ENCODE results near the gene KAT2B. TPM values are rescaled to one million over a fixed set of nuclear protein-coding genes. Genes with fewer than 3 reads are reported as not detected.

Gene KAT2B
- total RNA-seq, 1 donor from 2014 or later, result 3.6 TPM

DNA sequence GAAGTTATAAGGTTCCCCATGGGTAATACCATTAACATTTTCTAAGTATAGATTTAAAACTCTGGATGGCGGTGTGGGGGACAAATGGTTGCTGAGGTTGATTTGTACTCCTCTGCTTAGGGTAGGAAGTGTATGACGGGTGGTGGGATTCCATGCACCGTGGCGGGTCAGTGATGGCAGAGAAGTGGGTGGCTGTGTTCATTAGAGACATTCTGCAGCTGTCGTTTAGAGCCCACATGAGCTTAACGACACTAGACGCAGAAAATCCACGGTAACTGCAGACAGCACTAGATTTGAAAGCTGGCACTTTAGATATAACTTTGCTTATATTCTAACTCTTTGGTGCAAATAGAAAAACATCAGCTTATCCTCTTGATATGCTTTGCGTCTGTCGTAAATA is 108.2 kb downstream of the KAT2B start:
- DNase-seq (ENCODE audit: low read depth), result no peak
- TF ChIP-seq CTCF (conservative IDR thresholded peaks at IDR 0.05; ENCODE audit: low read depth, low read length), result no peak

GRCh38 chr3:20154078-20154477 is 113.8 kb downstream of the KAT2B start:
- no peak overlapping the region for H3K4me3 ChIP-seq (ENCODE audit: low read depth, low read length)
- TF ChIP-seq CTCF (conservative IDR thresholded peaks at IDR 0.05; ENCODE audit: low read depth, low read length), result no peak
- no peak for DNase-seq (ENCODE audit: low read depth)

More for the DNA sequence above, 108.2 kb downstream of the KAT2B start:
- H3K4me3 ChIP-seq (ENCODE audit: low read depth, low read length), result no peak overlapping the region

- TF ChIP-seq CTCF (conservative IDR thresholded peaks at IDR 0.05; ENCODE audit: low read depth, low read length), result no peak
- no peak for DNase-seq (ENCODE audit: low read depth)
Measured at GRCh38 chr3:20154928-20155327, 114.7 kb downstream of the KAT2B start.

GRCh38 chr3:20160230-20160629 is 120.0 kb downstream of the KAT2B start:
- no peak overlapping the region for H3K4me3 ChIP-seq (ENCODE audit: low read depth, low read length)
- DNase-seq (ENCODE audit: low read depth), result no peak
- TF ChIP-seq CTCF (conservative IDR thresholded peaks at IDR 0.05; ENCODE audit: low read depth, low read length), result no peak

More at GRCh38 chr3:20154928-20155327, 114.7 kb downstream of the KAT2B start:
- H3K4me3 ChIP-seq (ENCODE audit: low read depth, low read length), result no peak overlapping the region

DNA sequence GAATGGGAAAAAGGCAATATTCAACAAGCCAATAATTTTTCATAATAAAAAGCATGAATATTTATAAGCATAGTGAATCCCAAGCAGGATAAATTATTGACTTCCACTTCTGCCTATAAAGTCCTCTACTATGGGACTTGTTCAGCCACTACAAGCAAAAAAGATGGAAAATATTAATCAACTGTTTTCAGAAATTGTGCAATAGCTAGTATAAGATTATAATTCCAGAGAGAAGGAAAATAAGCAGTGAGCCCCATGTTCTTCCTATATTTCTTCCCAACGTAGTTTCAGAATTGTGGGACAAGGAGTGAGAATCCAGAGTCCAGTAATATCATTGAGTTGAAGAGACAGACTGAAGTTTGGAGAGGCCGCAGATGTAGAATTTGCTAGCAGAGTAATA is 121.5 kb downstream of the KAT2B start:
- no peak overlapping the region for H3K4me3 ChIP-seq (ENCODE audit: low read depth, low read length)
- DNase-seq (ENCODE audit: low read depth), result no peak
- TF ChIP-seq CTCF (conservative IDR thresholded peaks at IDR 0.05; ENCODE audit: low read depth, low read length), result no peak

GRCh38 chr3:20173844-20174410 is 133.7 kb downstream of the KAT2B start:
- no peak for DNase-seq (ENCODE audit: low read depth)
- no peak overlapping the region for H3K4me3 ChIP-seq (ENCODE audit: low read depth, low read length)
- no peak for TF ChIP-seq CTCF (conservative IDR thresholded peaks at IDR 0.05; ENCODE audit: low read depth, low read length)

DNA sequence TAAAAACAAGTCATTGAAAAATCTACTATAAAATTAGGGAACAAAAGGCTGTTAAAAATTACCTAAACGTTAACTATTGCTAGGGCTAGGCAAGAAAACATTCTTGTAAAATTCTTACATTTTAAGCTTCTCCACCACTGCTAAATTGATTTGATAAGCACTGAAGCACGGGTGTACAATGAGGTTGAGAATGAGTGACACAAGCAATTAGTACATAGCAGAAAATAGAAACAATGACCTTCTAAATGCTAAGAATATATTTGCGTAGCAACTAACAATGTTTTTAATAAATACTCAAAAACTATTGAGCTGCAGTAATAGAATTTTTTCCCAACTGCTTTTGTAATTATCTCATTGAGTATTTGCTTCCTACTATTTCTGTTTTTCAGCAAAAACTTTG is 141.0 kb downstream of the KAT2B start:
- no peak for TF ChIP-seq CTCF (conservative IDR thresholded peaks at IDR 0.05; ENCODE audit: low read depth, low read length)
- DNase-seq (ENCODE audit: low read depth), result no peak
- H3K4me3 ChIP-seq (ENCODE audit: low read depth, low read length), result no peak overlapping the region
